IPS DF 4.7 (cell line): ENCODE results near the gene PACS1.
"Not testable (repeated sequence)": the region's sequence is repeated elsewhere in the genome, so short reads cannot be mapped to it uniquely, and the experiment has no call there.

ENCODE experiments used
- DNase-seq: peaks from one replicate; pipeline ENCODE4 v3.0.0-alpha.2; 2013; ENCODE audit warnings: low spot score; ENCODE audit errors: extremely low read depth

Gene PACS1

GRCh38 chr11:66272596-66272995 is 202.5 kb downstream of the PACS1 start:
- DNase-seq: no peak

GRCh38 chr11:66274219-66274618 is 204.1 kb downstream of the PACS1 start:
- no peak for DNase-seq

GRCh38 chr11:66275396-66275795 is 205.3 kb downstream of the PACS1 start:
- DNase-seq: no peak

- DNase-seq: no peak
Measured at GRCh38 chr11:66275984-66276612, 206.0 kb downstream of the PACS1 start.

- not testable (repeated sequence) for DNase-seq
Measured at GRCh38 chr11:66276619-66277018, 206.5 kb downstream of the PACS1 start.

GRCh38 chr11:66277064-66277463 is 207.0 kb downstream of the PACS1 start:
- DNase-seq: not testable (repeated sequence)

GRCh38 chr11:66277471-66278362 is 207.6 kb downstream of the PACS1 start, which contains the start of gene CNIH2:
Gene CNIH2, plus strand, starts transcription at chr11:66278175. Its CDS starts 282 bp downstream, at chr11:66278457.
- DNase-seq: no peak

GRCh38 chr11:66278363-66279091 is 208.5 kb downstream of the PACS1 start:
- no peak for DNase-seq

GRCh38 chr11:66279092-66279734 is 209.1 kb downstream of the PACS1 start:
- no peak for DNase-seq

GRCh38 chr11:66280428-66280827 is 210.4 kb downstream of the PACS1 start:
- DNase-seq: no peak

- DNase-seq: no peak
Measured at GRCh38 chr11:66281001-66281400, 210.9 kb downstream of the PACS1 start.

GRCh38 chr11:66281776-66282467 is 211.8 kb downstream of the PACS1 start:
- no peak for DNase-seq

GRCh38 chr11:66282468-66283455 is 212.7 kb downstream of the PACS1 start:
- no peak for DNase-seq

- DNase-seq: no peak
Measured at GRCh38 chr11:66283461-66284105, 213.5 kb downstream of the PACS1 start.

- no peak for DNase-seq
Measured at GRCh38 chr11:66284526-66285078, 214.5 kb downstream of the PACS1 start.

GRCh38 chr11:66285250-66285947 is 215.3 kb downstream of the PACS1 start:
- no peak for DNase-seq

GRCh38 chr11:66286699-66287098 is 216.6 kb downstream of the PACS1 start:
- no peak for DNase-seq

- no peak for DNase-seq
Measured at GRCh38 chr11:66287211-66287888, 217.3 kb downstream of the PACS1 start.
